Endodermal cell (in vitro differentiated cells): ENCODE results near the gene PNPT1. TPM values are rescaled to one million over a fixed set of nuclear protein-coding genes. Genes with fewer than 3 reads are reported as not detected.

Source experiments
- DNase-seq: peaks from one replicate; pipeline ENCODE4 v3.0.0-alpha.2; 2017
- H3K27ac ChIP-seq: 2 replicates; pipeline ENCODE4 v1.5.1; 2013; ENCODE audit warnings: mild to moderate bottlenecking, low read depth, low read length, moderate library complexity
- H3K27me3 ChIP-seq: 2 replicates; pipeline ENCODE4 v1.6.1; 2013; ENCODE audit warnings: mild to moderate bottlenecking, low read length, moderate library complexity; ENCODE audit not compliant: insufficient read depth, control insufficient read depth, poor library complexity, severe bottlenecking
- H3K36me3 ChIP-seq: 2 replicates; pipeline ENCODE4 v1.7.0; 2013; ENCODE audit warnings: mild to moderate bottlenecking, low read length, moderate library complexity; ENCODE audit not compliant: control insufficient read depth, insufficient read depth
- H3K4me1 ChIP-seq: one replicate; pipeline ENCODE4 v1.7.0; 2013; ENCODE audit warnings: low read length; ENCODE audit not compliant: control insufficient read depth, insufficient read depth
- H3K4me3 ChIP-seq: 2 replicates; pipeline ENCODE4 v1.5.1; 2013; ENCODE audit warnings: mild to moderate bottlenecking, low read length, moderate library complexity
- H3K9ac ChIP-seq: 2 replicates; pipeline ENCODE4 v1.6.1; 2013; ENCODE audit warnings: mild to moderate bottlenecking, low read length, moderate library complexity; ENCODE audit not compliant: poor library complexity, severe bottlenecking; ENCODE audit errors: extremely low read depth
- H3K9me3 ChIP-seq: 2 replicates; pipeline ENCODE4 v1.6.1; 2013; ENCODE audit warnings: mild to moderate bottlenecking, low read length, moderate library complexity; ENCODE audit not compliant: control insufficient read depth
- H3K27ac Mint-ChIP-seq: 2 replicates; pipeline ENCODE4 v1.8.0; 2020; ENCODE audit warnings: mixed read lengths
- H3K27me3 Mint-ChIP-seq: 2 replicates; pipeline ENCODE4 v1.8.0; 2021; ENCODE audit warnings: mild to moderate bottlenecking, mixed read lengths; ENCODE audit not compliant: insufficient read depth
- H3K36me3 Mint-ChIP-seq: 2 replicates; pipeline ENCODE4 v1.8.0; 2020; ENCODE audit warnings: low read depth, mixed read lengths
- H3K4me1 Mint-ChIP-seq: 2 replicates; pipeline ENCODE4 v1.8.0; 2020; ENCODE audit warnings: mixed read lengths
- H3K4me3 Mint-ChIP-seq: 2 replicates; pipeline ENCODE4 v1.8.0; 2020; ENCODE audit warnings: mild to moderate bottlenecking, moderate library complexity, mixed read lengths
- H3K9me3 Mint-ChIP-seq: 2 replicates; pipeline ENCODE4 v1.8.0; 2020; ENCODE audit warnings: mild to moderate bottlenecking, mixed read lengths
- WGBS, 2 experiments: methylation state at CpG; one replicate each; pipeline versions ENCODE4 v1.1.5 to v1.1.7; 2013; ENCODE audit warnings: missing lambda C conversion rate in 2 of 2, mixed read lengths in 1 of 2; ENCODE audit not compliant: insufficient coverage in 1 of 2, insufficient read length in 1 of 2; 5-methylcytosine and 5-hydroxymethylcytosine counted together
- total RNA-seq, 2 donors: library from RNA; stranded (reverse); fragmentation: NEBNext Ultra II Directional in 1 of 2; extraction: Animal tissue kit (Norgen Biotek cat#: 25700) in 1 of 2; gene quantifications; 2 replicates in 1 of 2; 3 replicates in 1 of 2; pipeline ENCODE4 v1.2.1, GENCODE V29; 2021
- TF ChIP-seq, protein P1 (sequence below): fragments of 200-600 bp; sonication (generic); conservative IDR thresholded peaks from 2 replicates; pipeline ENCODE4 v1.5.0; 2021; ENCODE audit warnings: antibody characterized with exemption, mild to moderate bottlenecking

The PNPT1 gene
- total RNA-seq, 2 donors from 2014 or later: 42.1 TPM

- no peak overlapping the region for H3K27ac Mint-ChIP-seq
- peak overlapping the region; percentile 25 for H3K4me3 Mint-ChIP-seq
- peaks cover 3% of the 10 kb centered on the region for H3K36me3 Mint-ChIP-seq
- Histone ChIP-seq H3K9ac (no peak overlapping the region), H3K4me3 (peak overlapping the region; percentile 42), H3K9me3 (no peaks in the 10 kb centered on the region), H3K4me1 (peaks cover 23% of the 10 kb centered on the region), H3K27ac (no peak overlapping the region), H3K27me3 (no peaks in the 10 kb centered on the region), H3K36me3 (no peaks in the 10 kb centered on the region)
- H3K9me3 Mint-ChIP-seq: no peaks in the 10 kb centered on the region
- DNase-seq: no peak
- no peaks in the 10 kb centered on the region for H3K27me3 Mint-ChIP-seq
- WGBS, 2 experiments: 92 to 100% methylated on average over 1 to 7 of the region's 7 CpGs
- peaks cover 48% of the 10 kb centered on the region for H3K4me1 Mint-ChIP-seq
- TF ChIP-seq, protein P1, sequence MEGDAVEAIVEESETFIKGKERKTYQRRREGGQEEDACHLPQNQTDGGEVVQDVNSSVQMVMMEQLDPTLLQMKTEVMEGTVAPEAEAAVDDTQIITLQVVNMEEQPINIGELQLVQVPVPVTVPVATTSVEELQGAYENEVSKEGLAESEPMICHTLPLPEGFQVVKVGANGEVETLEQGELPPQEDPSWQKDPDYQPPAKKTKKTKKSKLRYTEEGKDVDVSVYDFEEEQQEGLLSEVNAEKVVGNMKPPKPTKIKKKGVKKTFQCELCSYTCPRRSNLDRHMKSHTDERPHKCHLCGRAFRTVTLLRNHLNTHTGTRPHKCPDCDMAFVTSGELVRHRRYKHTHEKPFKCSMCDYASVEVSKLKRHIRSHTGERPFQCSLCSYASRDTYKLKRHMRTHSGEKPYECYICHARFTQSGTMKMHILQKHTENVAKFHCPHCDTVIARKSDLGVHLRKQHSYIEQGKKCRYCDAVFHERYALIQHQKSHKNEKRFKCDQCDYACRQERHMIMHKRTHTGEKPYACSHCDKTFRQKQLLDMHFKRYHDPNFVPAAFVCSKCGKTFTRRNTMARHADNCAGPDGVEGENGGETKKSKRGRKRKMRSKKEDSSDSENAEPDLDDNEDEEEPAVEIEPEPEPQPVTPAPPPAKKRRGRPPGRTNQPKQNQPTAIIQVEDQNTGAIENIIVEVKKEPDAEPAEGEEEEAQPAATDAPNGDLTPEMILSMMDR: no peak
Measured at GRCh38 chr2:55621802-55622201, 71.8 kb downstream of the PNPT1 start.

DNA sequence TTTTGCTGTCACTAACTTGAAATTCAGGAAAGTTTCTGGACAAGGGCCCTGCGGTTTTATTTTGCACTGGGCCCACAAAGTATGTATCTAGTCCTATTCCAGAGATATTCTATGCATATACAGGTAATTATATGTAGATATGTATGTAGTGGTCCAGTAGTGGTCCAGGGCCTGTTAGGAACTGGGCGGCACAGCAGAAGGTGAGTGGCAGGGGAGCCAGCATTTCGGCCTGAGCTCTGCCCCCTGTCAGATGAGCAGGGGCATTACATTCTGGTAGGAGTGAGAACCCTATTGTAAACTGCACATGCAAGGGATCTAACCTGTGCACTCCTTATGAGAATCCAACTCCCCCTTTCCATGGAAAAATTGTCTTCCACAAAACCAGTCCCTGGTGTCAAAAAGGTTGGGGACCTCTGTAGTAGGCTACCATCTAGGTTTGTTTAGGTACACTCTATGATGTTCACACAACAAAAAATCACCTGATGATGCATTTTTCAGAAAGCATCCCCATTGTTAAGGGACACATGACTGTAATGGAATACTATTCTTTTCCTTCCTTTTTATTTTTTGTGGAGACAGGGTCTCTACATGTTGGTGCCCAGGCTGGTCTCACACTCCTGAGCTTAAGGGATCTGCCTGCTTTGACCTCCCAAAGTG is 73.4 kb downstream of the PNPT1 start:
- H3K27ac Mint-ChIP-seq: no peak overlapping the region
- H3K9me3 Mint-ChIP-seq: no peaks in the 10 kb centered on the region
- Histone ChIP-seq H3K9me3 (no peaks in the 10 kb centered on the region), H3K27ac (no peak overlapping the region), H3K36me3 (peaks cover 1% of the 10 kb centered on the region), H3K27me3 (no peaks in the 10 kb centered on the region), H3K4me3 (no peak overlapping the region), H3K4me1 (peaks cover 14% of the 10 kb centered on the region), H3K9ac (no peak overlapping the region)
- TF ChIP-seq, protein P1: peak; percentile 67
- H3K4me1 Mint-ChIP-seq: peaks cover 40% of the 10 kb centered on the region
- DNase-seq: peak; percentile 68
- H3K27me3 Mint-ChIP-seq: no peaks in the 10 kb centered on the region
- peaks cover under 1% of the 10 kb centered on the region for H3K36me3 Mint-ChIP-seq
- 81% methylated on average over 3 of the region's 3 CpGs; no CpG with 5 or more reads in 1 of the 2 experiments for WGBS, 2 experiments
- no peak overlapping the region for H3K4me3 Mint-ChIP-seq

DNA sequence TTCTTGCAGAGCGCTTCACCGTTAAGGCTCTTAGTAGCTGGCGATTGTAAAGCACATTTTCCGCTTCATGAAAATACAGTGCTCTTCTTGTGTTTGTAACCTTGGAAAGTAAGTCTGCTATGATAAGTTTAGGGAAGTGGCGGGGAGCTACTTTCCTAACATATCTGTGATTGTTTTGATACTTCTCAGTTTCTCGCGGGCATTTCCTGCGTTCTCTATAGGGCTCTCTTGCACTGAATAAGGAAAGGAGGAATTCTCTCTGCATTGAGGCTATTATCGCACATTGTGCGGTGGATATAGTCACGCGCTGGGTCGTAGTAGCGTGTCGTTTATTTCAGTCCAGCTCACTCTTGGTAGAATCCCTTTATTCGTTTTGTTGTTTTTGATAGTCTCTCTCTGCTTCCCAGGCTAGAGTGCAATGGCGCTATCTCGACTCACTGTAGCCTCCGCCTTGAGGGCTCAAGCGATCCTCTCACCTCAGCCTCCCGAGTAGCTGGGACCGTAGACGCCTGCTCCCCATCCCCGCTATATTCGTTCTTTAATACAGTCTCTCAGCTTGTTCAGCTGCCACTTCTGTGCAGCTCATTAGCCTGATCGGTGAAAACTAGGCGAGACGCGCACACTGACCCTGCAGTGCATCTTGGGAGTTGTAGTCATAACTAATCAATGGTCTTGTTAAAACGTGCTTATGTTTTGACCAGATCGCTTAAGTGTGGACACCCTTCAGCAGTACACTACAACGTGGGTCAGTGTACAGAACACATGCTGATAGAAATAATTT is 75.2 kb downstream of the PNPT1 start:
- no peaks in the 10 kb centered on the region for H3K27me3 ChIP-seq
- peaks cover 11% of the 10 kb centered on the region for H3K4me1 ChIP-seq
- H3K36me3 ChIP-seq: peaks cover 19% of the 10 kb centered on the region
- peak overlapping the region; percentile 100 for H3K4me3 ChIP-seq
- TF ChIP-seq, protein P1: no peak
- no peaks in the 10 kb centered on the region for H3K27me3 Mint-ChIP-seq
- H3K4me1 Mint-ChIP-seq: peaks cover 43% of the 10 kb centered on the region
- H3K36me3 Mint-ChIP-seq: peaks cover 9% of the 10 kb centered on the region
- DNase-seq: peak; percentile 79
- no peak overlapping the region for H3K4me3 Mint-ChIP-seq
- H3K27ac ChIP-seq: peak overlapping the region; percentile 77
- H3K9ac ChIP-seq: peak overlapping the region; percentile 97
- H3K9me3 Mint-ChIP-seq: no peaks in the 10 kb centered on the region
- H3K27ac Mint-ChIP-seq: no peak overlapping the region
- no peaks in the 10 kb centered on the region for H3K9me3 ChIP-seq
- WGBS, 2 experiments: 0% methylated on average over 29 to 32 of the region's 32 CpGs
